Lung (tissue), 12 donors: ENCODE measurements around the gene TMEM179B. TPM values are rescaled to one million over a fixed set of nuclear protein-coding genes. Genes with fewer than 3 reads are reported as not detected.
A peak's percentile ranks its signal among the peaks of the same experiment; 100 is the strongest.

Experiments
- ATAC-seq: fragments of 200-7000 bp; cut with Tn5 transposase; one replicate; pipeline ENCODE4 v1.9.1; 2020; ENCODE audit warnings: moderate number of reproducible peaks; ENCODE audit not compliant: insufficient read depth, low FRiP score
- DNase-seq, 3 donors: peaks; one replicate each; pipeline ENCODE4 v3.0.0-alpha.2; 2013 to 2017
- H3K27ac ChIP-seq, 2 donors: one replicate each; pipeline ENCODE4 v1.5.1; 2013; ENCODE audit warnings: mild to moderate bottlenecking in 2 of 2, moderate library complexity in 2 of 2, control low read depth in 1 of 2, inconsistent platforms in 1 of 2, low read depth in 1 of 2, low read length in 1 of 2
- H3K27me3 ChIP-seq, 3 donors: one replicate each; pipeline ENCODE4 v1.5.1; 2013; ENCODE audit warnings: low read length in 2 of 3; ENCODE audit not compliant: control insufficient read depth in 3 of 3, insufficient read depth in 3 of 3
- H3K36me3 ChIP-seq, 4 donors: one replicate each; pipeline ENCODE4 v1.5.1; 2013; ENCODE audit warnings: low read length in 4 of 4, mild to moderate bottlenecking in 1 of 4, moderate library complexity in 1 of 4; ENCODE audit not compliant: control insufficient read depth in 4 of 4, insufficient read depth in 4 of 4
- H3K4me1 ChIP-seq, 5 donors: one replicate each; pipeline ENCODE4 v1.5.1; 2013; ENCODE audit warnings: low read length in 5 of 5, mild to moderate bottlenecking in 2 of 5, moderate library complexity in 1 of 5; ENCODE audit not compliant: control insufficient read depth in 5 of 5, insufficient read depth in 5 of 5
- H3K4me3 ChIP-seq: one replicate; pipeline ENCODE4 v1.5.1; 2013; ENCODE audit warnings: mild to moderate bottlenecking, control low read depth, moderate library complexity
- H3K9ac ChIP-seq, 2 donors: one replicate each; pipeline ENCODE4 v1.5.1; 2013; ENCODE audit warnings: low read length in 2 of 2, control low read depth in 1 of 2; ENCODE audit not compliant: insufficient read depth in 1 of 2
- H3K9me3 ChIP-seq, 4 donors: one replicate each; pipeline ENCODE4 v1.5.1; 2013; ENCODE audit warnings: low read length in 3 of 4, mild to moderate bottlenecking in 1 of 4, moderate library complexity in 1 of 4; ENCODE audit not compliant: control insufficient read depth in 4 of 4, insufficient read depth in 3 of 4
- WGBS, 2 donors: extraction: QIAGEN DNeasy Blood & Tissue Kit; methylation state at CpG; one replicate each; pipeline ENCODE4 v1.1.7; 2013; 5-methylcytosine and 5-hydroxymethylcytosine counted together
- polyA plus RNA-seq, 2 donors: library from polyadenylated mRNA; stranded (reverse); fragments of 200-250 nt; gene quantifications; one replicate each; pipeline ENCODE4 v1.2.1, GENCODE V29; 2013
- total RNA-seq, 2 donors: library from RNA; depleted of rRNA in 1 of 2; stranded (reverse); fragments of >200 nt in 1 of 2; gene quantifications; one replicate each; pipeline ENCODE4 v1.2.1, GENCODE V29; 2014 to 2021
- TF ChIP-seq, protein P1 (sequence below): IDR thresholded peaks from 2 replicates; pipeline ENCODE4 v1.5.1; 2012; ENCODE audit warnings: mild to moderate bottlenecking; ENCODE audit errors: control extremely low read depth, extremely low read depth
- donor health status: control.
- donor health status: control.
- donor health status: Bipolar disorder and iron deficiency.
- donor health status: healthy.
- donor health status: DM: yes; HTN: yes; CAD: no.

TMEM179B gene
- total and polyA plus RNA-seq, 4 donors: 40.0 to 87.6 (median 64.9) TPM

DNA sequence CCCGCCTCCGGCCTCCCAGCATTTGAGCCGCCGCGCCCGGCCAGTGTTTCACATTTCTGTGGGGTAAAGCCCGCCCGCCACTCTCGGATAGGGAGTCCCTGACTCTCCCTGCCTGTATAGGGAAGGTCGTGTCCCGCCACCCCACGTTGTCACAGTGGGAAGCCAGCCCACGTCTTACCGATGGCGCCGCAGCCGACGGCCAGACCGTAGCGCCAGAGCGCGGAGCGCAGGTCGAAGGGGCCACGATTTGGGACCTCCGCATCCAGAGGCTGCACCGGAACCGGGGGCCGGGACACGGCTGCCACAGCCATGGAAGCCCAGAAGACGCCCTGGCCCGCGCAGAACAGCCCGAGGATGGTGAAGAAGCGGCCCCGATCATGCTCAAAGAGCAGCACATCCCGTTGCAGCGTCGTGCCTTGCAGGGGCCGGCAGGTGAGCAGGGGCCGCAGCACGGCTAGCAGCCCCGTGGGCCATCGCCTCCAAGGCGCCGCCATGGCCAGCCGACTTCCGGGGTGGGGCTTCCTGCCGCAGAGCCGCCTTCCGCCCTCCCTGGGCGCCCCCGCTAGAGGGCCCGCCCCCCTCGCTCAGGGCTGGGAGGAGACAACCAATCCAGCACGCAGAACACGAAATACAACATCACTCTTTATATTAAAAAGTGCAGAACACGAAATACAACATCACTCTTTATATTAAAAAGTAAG lies 4.4 kb downstream of the TMEM179B start, which contains the start of gene TMEM223:
Gene TMEM223 (minus strand): TSS at position 506 of the 701 bp plus-strand sequence. CDS start 12 bp downstream, at position 494.
- WGBS, 2 donors: 0% methylated on average over 58 of the region's 58 CpGs
- DNase-seq (peak; percentile 92 to 93 (median 92)), ATAC-seq (peak; percentile 84)
- Histone ChIP-seq H3K4me1 (peaks cover 0 to 27% (median 8%) of the 10 kb centered on the region in 5 donors), H3K9me3 (no peaks in the 10 kb centered on the region), H3K36me3 (peaks cover 19 to 38% (median 32%) of the 10 kb centered on the region in 4 donors), H3K27ac (peak within 1 kb of the TSS; percentile 75 to 82), H3K27me3 (no peaks in the 10 kb centered on the region), H3K9ac (peak within 1 kb of the TSS; percentile 50 to 73), H3K4me3 (peak within 1 kb of the TSS; percentile 76)
- TF ChIP-seq, protein P1, sequence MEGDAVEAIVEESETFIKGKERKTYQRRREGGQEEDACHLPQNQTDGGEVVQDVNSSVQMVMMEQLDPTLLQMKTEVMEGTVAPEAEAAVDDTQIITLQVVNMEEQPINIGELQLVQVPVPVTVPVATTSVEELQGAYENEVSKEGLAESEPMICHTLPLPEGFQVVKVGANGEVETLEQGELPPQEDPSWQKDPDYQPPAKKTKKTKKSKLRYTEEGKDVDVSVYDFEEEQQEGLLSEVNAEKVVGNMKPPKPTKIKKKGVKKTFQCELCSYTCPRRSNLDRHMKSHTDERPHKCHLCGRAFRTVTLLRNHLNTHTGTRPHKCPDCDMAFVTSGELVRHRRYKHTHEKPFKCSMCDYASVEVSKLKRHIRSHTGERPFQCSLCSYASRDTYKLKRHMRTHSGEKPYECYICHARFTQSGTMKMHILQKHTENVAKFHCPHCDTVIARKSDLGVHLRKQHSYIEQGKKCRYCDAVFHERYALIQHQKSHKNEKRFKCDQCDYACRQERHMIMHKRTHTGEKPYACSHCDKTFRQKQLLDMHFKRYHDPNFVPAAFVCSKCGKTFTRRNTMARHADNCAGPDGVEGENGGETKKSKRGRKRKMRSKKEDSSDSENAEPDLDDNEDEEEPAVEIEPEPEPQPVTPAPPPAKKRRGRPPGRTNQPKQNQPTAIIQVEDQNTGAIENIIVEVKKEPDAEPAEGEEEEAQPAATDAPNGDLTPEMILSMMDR: peak; percentile 11

DNA sequence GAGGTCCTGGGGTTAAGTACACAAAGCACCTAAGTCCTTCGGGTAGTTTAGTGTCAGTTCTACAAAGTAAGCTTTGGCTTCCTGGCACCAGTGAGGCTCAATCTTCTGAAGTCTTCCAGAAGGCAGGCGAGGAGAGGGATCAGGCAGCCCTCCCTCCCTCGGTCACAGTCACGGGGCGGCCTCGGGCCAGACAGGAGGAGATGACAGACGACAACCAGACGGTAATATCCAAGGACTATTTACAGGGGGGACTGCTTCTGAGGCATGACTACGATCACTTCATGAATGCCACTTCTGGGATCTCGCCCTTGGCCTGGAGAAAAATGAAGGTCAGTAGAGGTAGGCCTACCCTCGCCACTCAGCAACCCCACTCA lies 5.0 kb downstream of the TMEM179B start:
- TF ChIP-seq, protein P1: no peak
- Histone ChIP-seq H3K27ac (peak overlapping the region; percentile 62 to 75), H3K36me3 (peaks cover 23 to 41% (median 33%) of the 10 kb centered on the region in 4 donors), H3K9ac (peak overlapping the region in 1 of 2 donors; percentile 73), H3K4me3 (no peak overlapping the region), H3K27me3 (no peaks in the 10 kb centered on the region), H3K4me1 (peaks cover 0 to 27% (median 8%) of the 10 kb centered on the region in 5 donors), H3K9me3 (no peaks in the 10 kb centered on the region)
- 28 to 29% methylated on average over 11 of the region's 11 CpGs for WGBS, 2 donors
- ATAC-seq (no peak), DNase-seq (peak; percentile 82 to 89 (median 88))

DNA sequence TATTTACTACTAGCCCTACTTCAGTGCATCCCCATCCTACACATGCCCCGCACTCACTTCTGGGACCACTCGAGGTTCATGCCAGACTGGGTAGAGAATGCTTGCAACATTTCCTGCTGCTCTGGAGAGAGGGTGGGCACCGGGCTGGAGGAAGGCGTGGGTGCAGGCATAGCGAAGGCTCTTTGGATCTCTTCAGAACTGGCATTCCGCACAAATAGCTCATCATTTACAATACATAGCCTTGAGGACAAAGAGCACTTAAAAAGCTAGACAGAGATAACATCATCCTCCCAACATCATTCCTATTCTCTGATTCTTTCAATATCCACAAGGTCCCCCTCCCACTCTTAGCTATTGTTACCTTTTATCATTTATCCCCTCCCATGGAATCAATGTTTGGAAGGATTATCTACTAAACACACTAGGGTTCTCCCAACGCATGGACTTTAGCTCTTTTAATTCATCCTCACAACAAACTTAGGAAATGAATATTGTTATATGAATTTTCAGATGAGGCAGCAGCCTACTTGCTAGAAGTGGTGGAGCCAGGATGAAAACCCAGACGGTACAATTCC lies 7.1 kb downstream of the TMEM179B start:
- Histone ChIP-seq H3K36me3 (peaks cover 31 to 53% (median 41%) of the 10 kb centered on the region in 4 donors), H3K4me3 (no peak overlapping the region), H3K9ac (no peak overlapping the region), H3K9me3 (no peaks in the 10 kb centered on the region), H3K27me3 (no peaks in the 10 kb centered on the region), H3K4me1 (peaks cover 0 to 25% (median 8%) of the 10 kb centered on the region in 5 donors), H3K27ac (no peak overlapping the region)
- DNase-seq (no peak), ATAC-seq (no peak)
- 66 to 81% methylated on average over 8 of the region's 8 CpGs for WGBS, 2 donors
- TF ChIP-seq, protein P1: no peak
